Inflammatory macrophage treated with lipopolysaccharide for 1 hour (primary cell): ENCODE data around the gene TPD52L1.

Experiments used
- DNase-seq, 2 donors: peaks; one replicate each; pipeline ENCODE4 v3.0.0-alpha.2; 2020 to 2022

TPD52L1 gene

GRCh38 chr6:125312478-125312877, 158.9 kb downstream of the TPD52L1 start:
- DNase-seq, result no peak

- DNase-seq, result no peak
Measured at GRCh38 chr6:125312950-125313349, 159.4 kb downstream of the TPD52L1 start.
